ENCODE data around the gene COL9A3.

COL9A3 gene

DNA sequence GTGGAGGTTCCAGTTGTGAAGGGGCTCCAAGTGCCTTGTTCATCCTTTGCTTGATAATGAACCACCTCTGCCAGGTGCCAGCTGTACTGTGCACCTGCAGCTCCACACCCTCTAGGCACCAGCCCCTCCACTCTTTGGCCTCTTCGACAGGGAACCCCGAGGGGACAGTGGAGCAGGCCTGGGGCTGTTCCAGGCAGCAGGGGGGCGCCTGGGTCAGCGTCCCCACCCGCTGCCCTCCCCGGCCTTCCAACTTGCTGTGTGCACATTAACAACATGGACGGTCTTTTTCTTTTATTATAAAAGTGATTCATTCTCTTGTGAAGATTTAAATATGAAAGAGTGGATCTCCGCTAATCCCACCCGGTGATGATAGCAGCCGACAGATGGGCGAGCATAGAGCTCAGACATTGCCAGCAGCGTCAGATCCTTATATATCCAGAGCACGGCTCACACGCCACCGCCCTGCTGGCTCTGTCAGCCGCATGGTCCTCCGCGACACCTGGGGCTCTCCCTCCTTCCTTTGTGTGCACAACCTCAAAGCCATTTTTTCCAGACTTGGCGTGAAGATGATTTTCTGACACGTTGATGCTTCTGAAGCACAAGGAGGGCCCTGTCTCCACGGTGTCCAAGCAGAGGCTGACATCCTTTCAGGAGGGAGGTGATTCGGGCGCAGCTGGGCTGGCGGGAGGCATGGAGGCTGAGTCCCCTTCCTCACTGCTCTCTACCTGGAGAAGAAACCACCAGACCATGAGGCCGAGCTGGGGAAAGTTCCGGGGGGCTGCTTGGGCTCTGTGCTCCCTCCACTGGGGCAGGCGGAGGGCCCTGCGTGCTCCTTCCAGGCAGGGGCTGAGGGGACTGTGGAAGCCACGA lies 42.8 kb upstream of the COL9A3 start:
- H3K4me3 ChIP-seq (ENCODE audit: low read length in 2 of 2): no peak overlapping the region
- WGBS, 2 donors (ENCODE audit: extremely low coverage in 2 of 2, insufficient read length in 2 of 2, insufficient replicate concordance in 1 of 2): no CpG with 5 or more reads among the region's 29 CpGs
- H3K9me3 ChIP-seq (replicated peaks in 1 of 2; ENCODE audit: control insufficient read depth in 2 of 2, insufficient read depth in 1 of 2, low read depth in 1 of 2, low read length in 2 of 2): peaks cover 0 to 2% of the 10 kb centered on the region in 2 donors
- H3K4me2 ChIP-seq (ENCODE audit: insufficient read depth, low read length, poor library complexity, severe bottlenecking): no peak overlapping the region
- peak overlapping the region; percentile 43 for H3K23ac ChIP-seq (ENCODE audit: low read depth, low read length, poor library complexity)
- H2BK5ac ChIP-seq (ENCODE audit: low read length): peak overlapping the region; percentile 22
- peak overlapping the region; percentile 16 for H2BK12ac ChIP-seq (ENCODE audit: low read length)
- H4K8ac ChIP-seq (ENCODE audit: low read depth, low read length): no peak overlapping the region
- no peak overlapping the region for H3K14ac ChIP-seq (ENCODE audit: low read length)
- H4K91ac ChIP-seq (ENCODE audit: low read depth, low read length, poor library complexity): peak overlapping the region; percentile 97
- H3K4me1 ChIP-seq (ENCODE audit: control insufficient read depth in 2 of 2, insufficient read depth in 1 of 2, low read depth in 1 of 2, low read length in 2 of 2): peaks cover 5 to 27% of the 10 kb centered on the region in 2 donors
- H3K27me3 ChIP-seq (ENCODE audit: control insufficient read depth in 3 of 3, insufficient read depth in 3 of 3, low read depth in 1 of 3, low read length in 3 of 3): peaks cover 0 to 26% (median 0%) of the 10 kb centered on the region in 3 experiments
- H3K18ac ChIP-seq (ENCODE audit: low read length): peak overlapping the region; percentile 71
- H2AFZ ChIP-seq (ENCODE audit: low read length): no peak overlapping the region
- peaks cover 2% of the 10 kb centered on the region for H3K79me1 ChIP-seq (ENCODE audit: low read depth, low read length)
- H3K36me3 ChIP-seq (replicated peaks in 1 of 2; ENCODE audit: control insufficient read depth in 2 of 2, insufficient read depth in 2 of 2, low read length in 2 of 2): no peaks in the 10 kb centered on the region
- H3K27ac ChIP-seq (replicated peaks; ENCODE audit: low read length): no peak overlapping the region
- peak overlapping the region; percentile 47 for H2BK120ac ChIP-seq (ENCODE audit: low read depth, low read length)
- peak overlapping the region; percentile 99 for H2AK5ac ChIP-seq (ENCODE audit: low read depth, low read length)
- peak overlapping the region; percentile 71 for H2BK15ac ChIP-seq (ENCODE audit: low read length)
- H3K4ac ChIP-seq (ENCODE audit: low read length): no peak overlapping the region
- H3K9ac ChIP-seq (ENCODE audit: low read depth, low read length, poor library complexity): no peak overlapping the region
- DNase-seq (ENCODE audit: low spot score): no peak

- H4K8ac ChIP-seq (ENCODE audit: low read depth, low read length): no peak overlapping the region
- no CpG with 5 or more reads among the region's 8 CpGs for whole genome bisulfite sequencing, 2 donors (ENCODE audit: extremely low coverage in 2 of 2, insufficient read length in 2 of 2, insufficient replicate concordance in 1 of 2)
These were observed 42.1 kb upstream of the COL9A3 start for GRCh38 chr20:62774762-62775161.

DNA sequence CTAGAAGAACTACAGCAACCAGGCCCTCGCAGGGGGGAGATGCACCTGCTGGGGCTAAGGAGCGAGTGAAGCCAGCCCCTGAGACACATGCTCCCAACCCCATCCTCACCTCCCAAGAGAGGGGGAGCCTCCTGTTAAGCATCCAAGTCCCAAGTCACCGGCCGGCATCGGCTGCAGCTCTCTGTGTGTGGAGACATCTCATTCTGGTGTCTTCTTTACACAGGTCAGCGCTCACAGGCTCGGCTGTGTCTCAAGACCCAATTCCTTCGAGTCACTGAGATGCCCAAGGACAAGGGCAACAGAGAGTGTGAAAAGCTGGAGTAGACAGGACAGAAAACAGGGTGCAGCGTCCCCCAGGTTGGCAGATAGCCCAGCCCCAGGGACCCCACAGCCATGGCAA lies 41.6 kb upstream of the COL9A3 start:
- H2BK5ac ChIP-seq (ENCODE audit: low read length): peak overlapping the region; percentile 22
- H4K91ac ChIP-seq (ENCODE audit: low read depth, low read length, poor library complexity): no peak overlapping the region
- DNase-seq (ENCODE audit: low spot score): no peak
- no peak overlapping the region for H4K8ac ChIP-seq (ENCODE audit: low read depth, low read length)
- no peak overlapping the region for H2BK120ac ChIP-seq (ENCODE audit: low read depth, low read length)
- H3K18ac ChIP-seq (ENCODE audit: low read length): peak overlapping the region; percentile 38
- H3K27me3 ChIP-seq (ENCODE audit: control insufficient read depth in 3 of 3, insufficient read depth in 3 of 3, low read depth in 1 of 3, low read length in 3 of 3): peaks cover 0 to 27% (median 0%) of the 10 kb centered on the region in 3 experiments
- no peak overlapping the region for H3K4me3 ChIP-seq (ENCODE audit: low read length in 2 of 2)
- peak overlapping the region; percentile 75 for H3K14ac ChIP-seq (ENCODE audit: low read length)
- whole genome bisulfite sequencing, 2 donors (ENCODE audit: extremely low coverage in 2 of 2, insufficient read length in 2 of 2, insufficient replicate concordance in 1 of 2): no CpG with 5 or more reads among the region's 9 CpGs
- H3K23ac ChIP-seq (ENCODE audit: low read depth, low read length, poor library complexity): peak overlapping the region; percentile 43
- peaks cover 0 to 2% of the 10 kb centered on the region in 2 donors for H3K9me3 ChIP-seq (replicated peaks in 1 of 2; ENCODE audit: control insufficient read depth in 2 of 2, insufficient read depth in 1 of 2, low read depth in 1 of 2, low read length in 2 of 2)
- peak overlapping the region; percentile 71 for H2BK15ac ChIP-seq (ENCODE audit: low read length)
- peaks cover 2% of the 10 kb centered on the region for H3K79me1 ChIP-seq (ENCODE audit: low read depth, low read length)
- no peak overlapping the region for H2AFZ ChIP-seq (ENCODE audit: low read length)
- peak overlapping the region; percentile 99 for H2AK5ac ChIP-seq (ENCODE audit: low read depth, low read length)
- H3K4me2 ChIP-seq (ENCODE audit: insufficient read depth, low read length, poor library complexity, severe bottlenecking): no peak overlapping the region
- H3K4me1 ChIP-seq (ENCODE audit: control insufficient read depth in 2 of 2, insufficient read depth in 1 of 2, low read depth in 1 of 2, low read length in 2 of 2): peaks cover 6 to 23% of the 10 kb centered on the region in 2 donors
- H3K4ac ChIP-seq (ENCODE audit: low read length): no peak overlapping the region
- no peak overlapping the region for H3K9ac ChIP-seq (ENCODE audit: low read depth, low read length, poor library complexity)
- peak overlapping the region; percentile 75 for H2BK12ac ChIP-seq (ENCODE audit: low read length)
- H3K36me3 ChIP-seq (replicated peaks in 1 of 2; ENCODE audit: control insufficient read depth in 2 of 2, insufficient read depth in 2 of 2, low read length in 2 of 2): no peaks in the 10 kb centered on the region
- no peak overlapping the region for H3K27ac ChIP-seq (replicated peaks; ENCODE audit: low read length)

More at GRCh38 chr20:62774762-62775161, 42.1 kb upstream of the COL9A3 start:
- Histone ChIP-seq H2BK120ac (ENCODE audit: low read depth, low read length) (peak overlapping the region; percentile 47), H3K27me3 (ENCODE audit: control insufficient read depth in 3 of 3, insufficient read depth in 3 of 3, low read depth in 1 of 3, low read length in 3 of 3) (peaks cover 0 to 26% (median 0%) of the 10 kb centered on the region in 3 experiments), H2AFZ (ENCODE audit: low read length) (no peak overlapping the region), H3K18ac (ENCODE audit: low read length) (peak overlapping the region; percentile 71), H3K14ac (ENCODE audit: low read length) (peak overlapping the region; percentile 75), H2AK5ac (ENCODE audit: low read depth, low read length) (peak overlapping the region; percentile 99), H3K36me3 (replicated peaks in 1 of 2; ENCODE audit: control insufficient read depth in 2 of 2, insufficient read depth in 2 of 2, low read length in 2 of 2) (no peaks in the 10 kb centered on the region), H3K4ac (ENCODE audit: low read length) (no peak overlapping the region), H4K91ac (ENCODE audit: low read depth, low read length, poor library complexity) (peak overlapping the region; percentile 97), H3K79me1 (ENCODE audit: low read depth, low read length) (peaks cover 2% of the 10 kb centered on the region), H3K27ac (replicated peaks; ENCODE audit: low read length) (no peak overlapping the region), H3K4me3 (ENCODE audit: low read length in 2 of 2) (no peak overlapping the region), H3K23ac (ENCODE audit: low read depth, low read length, poor library complexity) (peak overlapping the region; percentile 43), H2BK12ac (ENCODE audit: low read length) (no peak overlapping the region), H2BK5ac (ENCODE audit: low read length) (peak overlapping the region; percentile 22), H3K4me2 (ENCODE audit: insufficient read depth, low read length, poor library complexity, severe bottlenecking) (no peak overlapping the region), H3K4me1 (ENCODE audit: control insufficient read depth in 2 of 2, insufficient read depth in 1 of 2, low read depth in 1 of 2, low read length in 2 of 2) (peaks cover 3 to 23% of the 10 kb centered on the region in 2 donors), H3K9ac (ENCODE audit: low read depth, low read length, poor library complexity) (no peak overlapping the region), H2BK15ac (ENCODE audit: low read length) (peak overlapping the region; percentile 71), H3K9me3 (replicated peaks in 1 of 2; ENCODE audit: control insufficient read depth in 2 of 2, insufficient read depth in 1 of 2, low read depth in 1 of 2, low read length in 2 of 2) (peaks cover 0 to 2% of the 10 kb centered on the region in 2 donors)
- DNase-seq (ENCODE audit: low spot score): no peak

DNA sequence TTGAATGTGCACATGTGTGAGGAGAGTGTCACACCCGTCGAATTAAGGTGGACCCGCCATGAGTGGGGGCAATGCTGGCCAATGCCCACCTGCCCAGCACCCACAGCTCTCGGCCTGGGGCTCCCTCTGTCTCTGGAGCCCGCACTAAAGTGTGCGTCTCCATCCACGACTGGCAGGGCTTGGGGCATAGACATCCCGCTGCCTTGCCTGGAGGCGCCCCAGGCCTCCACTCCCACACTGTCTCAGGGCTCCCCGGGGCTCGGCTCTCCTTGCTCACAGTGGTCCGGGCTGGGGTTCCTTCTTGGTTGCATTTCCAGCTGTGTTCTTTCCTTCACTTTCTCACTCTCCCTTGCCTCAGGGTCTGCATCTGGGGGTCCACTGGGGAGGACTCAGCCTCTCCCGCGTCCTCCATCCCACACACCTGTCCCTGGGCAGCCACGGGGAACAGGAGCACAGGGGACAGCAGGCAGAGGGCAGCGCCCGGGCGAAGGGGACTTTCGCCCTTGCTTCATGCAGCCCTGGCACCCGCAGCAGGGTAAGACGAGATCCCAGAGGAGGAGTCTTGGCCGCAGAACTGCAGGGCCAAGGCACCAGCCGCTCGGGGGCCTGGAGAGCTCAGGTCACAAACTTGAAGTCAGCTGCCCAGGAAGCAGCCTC lies 40.7 kb upstream of the COL9A3 start:
- Histone ChIP-seq H3K79me1 (ENCODE audit: low read depth, low read length) (peaks cover 2% of the 10 kb centered on the region), H4K8ac (ENCODE audit: low read depth, low read length) (no peak overlapping the region), H2AK5ac (ENCODE audit: low read depth, low read length) (peak overlapping the region; percentile 99), H3K9ac (ENCODE audit: low read depth, low read length, poor library complexity) (peak overlapping the region; percentile 44), H2BK5ac (ENCODE audit: low read length) (peak overlapping the region; percentile 1), H3K27me3 (ENCODE audit: control insufficient read depth in 3 of 3, insufficient read depth in 3 of 3, low read depth in 1 of 3, low read length in 3 of 3) (peaks cover 0 to 35% (median 0%) of the 10 kb centered on the region in 3 experiments), H2BK120ac (ENCODE audit: low read depth, low read length) (no peak overlapping the region), H2AFZ (ENCODE audit: low read length) (no peak overlapping the region), H2BK15ac (ENCODE audit: low read length) (peak overlapping the region; percentile 92), H3K4me3 (ENCODE audit: low read length in 2 of 2) (no peak overlapping the region), H3K27ac (replicated peaks; ENCODE audit: low read length) (no peak overlapping the region), H3K36me3 (replicated peaks in 1 of 2; ENCODE audit: control insufficient read depth in 2 of 2, insufficient read depth in 2 of 2, low read length in 2 of 2) (no peaks in the 10 kb centered on the region), H3K23ac (ENCODE audit: low read depth, low read length, poor library complexity) (peak overlapping the region; percentile 80), H3K4ac (ENCODE audit: low read length) (no peak overlapping the region), H3K14ac (ENCODE audit: low read length) (peak overlapping the region; percentile 31), H3K18ac (ENCODE audit: low read length) (peak overlapping the region; percentile 90), H2BK12ac (ENCODE audit: low read length) (peak overlapping the region; percentile 30), H3K9me3 (replicated peaks in 1 of 2; ENCODE audit: control insufficient read depth in 2 of 2, insufficient read depth in 1 of 2, low read depth in 1 of 2, low read length in 2 of 2) (peaks cover 0 to 2% of the 10 kb centered on the region in 2 donors), H4K91ac (ENCODE audit: low read depth, low read length, poor library complexity) (peak overlapping the region; percentile 5), H3K4me1 (ENCODE audit: control insufficient read depth in 2 of 2, insufficient read depth in 1 of 2, low read depth in 1 of 2, low read length in 2 of 2) (peaks cover 10 to 23% of the 10 kb centered on the region in 2 donors), H3K4me2 (ENCODE audit: insufficient read depth, low read length, poor library complexity, severe bottlenecking) (no peak overlapping the region)
- WGBS, 2 donors (ENCODE audit: extremely low coverage in 2 of 2, insufficient read length in 2 of 2, insufficient replicate concordance in 1 of 2): no CpG with 5 or more reads among the region's 24 CpGs
- no peak for DNase-seq (ENCODE audit: low spot score)

Data from neuronal stem cell (in vitro differentiated cells).